ENCODE measurements around the gene MIEF2. TPM values are rescaled to one million over a fixed set of nuclear protein-coding genes. Genes with fewer than 3 reads are reported as not detected.

Gene MIEF2
- total RNA-seq, 1 donor from 2014 or later = 17.9 TPM

GRCh38 chr17:18262111-18262510, 1.6 kb downstream of the MIEF2 start:
- H3K9me3 Mint-ChIP-seq = no peaks in the 10 kb centered on the region

DNA sequence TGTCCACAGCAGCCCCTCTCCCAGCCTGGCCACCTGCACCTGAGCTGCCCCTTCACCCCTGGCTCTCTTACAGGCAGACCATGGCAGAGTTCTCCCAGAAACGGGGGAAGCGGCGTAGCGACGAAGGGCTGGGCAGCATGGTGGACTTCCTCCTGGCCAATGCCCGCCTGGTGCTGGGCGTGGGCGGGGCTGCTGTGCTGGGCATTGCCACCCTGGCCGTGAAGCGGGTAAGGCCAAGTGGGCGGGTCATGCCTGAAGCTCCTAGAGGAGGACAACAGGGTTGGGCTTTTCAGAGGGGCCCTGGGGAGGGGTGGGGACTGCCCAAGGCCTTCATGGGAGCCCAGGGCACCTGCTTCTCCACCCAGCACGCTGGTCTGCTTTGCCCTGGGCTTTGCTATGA, 2.2 kb downstream of the MIEF2 start:
- no peak overlapping the region for H3K27ac Mint-ChIP-seq
- no peak for DNase-seq (ENCODE audit: extremely low spot score, unreplicated experiment)
- H3K4me1 Mint-ChIP-seq (ENCODE audit: unreplicated experiment) = peaks cover 10% of the 10 kb centered on the region
- TF ChIP-seq, protein P1, sequence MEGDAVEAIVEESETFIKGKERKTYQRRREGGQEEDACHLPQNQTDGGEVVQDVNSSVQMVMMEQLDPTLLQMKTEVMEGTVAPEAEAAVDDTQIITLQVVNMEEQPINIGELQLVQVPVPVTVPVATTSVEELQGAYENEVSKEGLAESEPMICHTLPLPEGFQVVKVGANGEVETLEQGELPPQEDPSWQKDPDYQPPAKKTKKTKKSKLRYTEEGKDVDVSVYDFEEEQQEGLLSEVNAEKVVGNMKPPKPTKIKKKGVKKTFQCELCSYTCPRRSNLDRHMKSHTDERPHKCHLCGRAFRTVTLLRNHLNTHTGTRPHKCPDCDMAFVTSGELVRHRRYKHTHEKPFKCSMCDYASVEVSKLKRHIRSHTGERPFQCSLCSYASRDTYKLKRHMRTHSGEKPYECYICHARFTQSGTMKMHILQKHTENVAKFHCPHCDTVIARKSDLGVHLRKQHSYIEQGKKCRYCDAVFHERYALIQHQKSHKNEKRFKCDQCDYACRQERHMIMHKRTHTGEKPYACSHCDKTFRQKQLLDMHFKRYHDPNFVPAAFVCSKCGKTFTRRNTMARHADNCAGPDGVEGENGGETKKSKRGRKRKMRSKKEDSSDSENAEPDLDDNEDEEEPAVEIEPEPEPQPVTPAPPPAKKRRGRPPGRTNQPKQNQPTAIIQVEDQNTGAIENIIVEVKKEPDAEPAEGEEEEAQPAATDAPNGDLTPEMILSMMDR (conservative IDR thresholded peaks at IDR 0.05) = no peak
- no peaks in the 10 kb centered on the region for H3K9me3 Mint-ChIP-seq
- H3K4me3 Mint-ChIP-seq = peak overlapping the region; percentile 88
- no peaks in the 10 kb centered on the region for H3K36me3 Mint-ChIP-seq
- H3K27me3 Mint-ChIP-seq = no peaks in the 10 kb centered on the region

More at GRCh38 chr17:18262111-18262510, 1.6 kb downstream of the MIEF2 start:
- Mint-ChIP-seq H3K4me1 (ENCODE audit: unreplicated experiment) (peaks cover 10% of the 10 kb centered on the region), H3K36me3 (no peaks in the 10 kb centered on the region), H3K27me3 (no peaks in the 10 kb centered on the region), H3K27ac (peak overlapping the region; percentile 100), H3K4me3 (peak overlapping the region; percentile 88)
- DNase-seq (ENCODE audit: extremely low spot score, unreplicated experiment) = no peak
- TF ChIP-seq, protein P1 (conservative IDR thresholded peaks at IDR 0.05) = no peak

- Mint-ChIP-seq H3K27ac (no peak overlapping the region), H3K4me1 (ENCODE audit: unreplicated experiment) (peaks cover 16% of the 10 kb centered on the region), H3K27me3 (no peaks in the 10 kb centered on the region), H3K36me3 (no peaks in the 10 kb centered on the region), H3K4me3 (no peak overlapping the region), H3K9me3 (no peaks in the 10 kb centered on the region)
- TF ChIP-seq, protein P1 (conservative IDR thresholded peaks at IDR 0.05) = no peak
- no peak for DNase-seq (ENCODE audit: extremely low spot score, unreplicated experiment)
Observed at GRCh38 chr17:18263885-18264682, 3.6 kb downstream of the MIEF2 start.

- peaks cover 10% of the 10 kb centered on the region for H3K4me1 Mint-ChIP-seq (ENCODE audit: unreplicated experiment)
- H3K36me3 Mint-ChIP-seq = no peaks in the 10 kb centered on the region
- peak overlapping the region; percentile 26 for H3K27ac Mint-ChIP-seq
- no peaks in the 10 kb centered on the region for H3K27me3 Mint-ChIP-seq
- TF ChIP-seq, protein P1 (conservative IDR thresholded peaks at IDR 0.05) = no peak
- no peaks in the 10 kb centered on the region for H3K9me3 Mint-ChIP-seq
- no peak overlapping the region for H3K4me3 Mint-ChIP-seq
- DNase-seq (ENCODE audit: extremely low spot score, unreplicated experiment) = no peak
Observed at GRCh38 chr17:18267366-18267765, 6.9 kb downstream of the MIEF2 start.

- Mint-ChIP-seq H3K27me3 (no peaks in the 10 kb centered on the region), H3K36me3 (peaks cover 3% of the 10 kb centered on the region), H3K4me3 (no peak overlapping the region), H3K27ac (peak overlapping the region; percentile 64), H3K9me3 (no peaks in the 10 kb centered on the region), H3K4me1 (ENCODE audit: unreplicated experiment) (peaks cover 10% of the 10 kb centered on the region)
- TF ChIP-seq, protein P1 (conservative IDR thresholded peaks at IDR 0.05) = no peak
- DNase-seq (ENCODE audit: extremely low spot score, unreplicated experiment) = no peak
Observed at GRCh38 chr17:18267927-18268711, 7.7 kb downstream of the MIEF2 start.

All from type B pancreatic cell (in vitro differentiated cells).